ENCODE measurements around the gene EVL.
"Not testable (repeated sequence)": the region's sequence is repeated elsewhere in the genome, so short reads cannot be mapped to it uniquely, and the experiment has no call there.

EVL gene

GRCh38 chr14:100178691-100179090 is 113.5 kb downstream of the EVL start:
- Histone ChIP-seq H3K9ac (ENCODE audit: low read length in 2 of 2) (no peak overlapping the region), H3K36me3 (ENCODE audit: control insufficient read depth in 2 of 2, insufficient read depth in 2 of 2, low read length in 2 of 2) (no peaks in the 10 kb centered on the region), H3K9me3 (ENCODE audit: control insufficient read depth in 2 of 2, low read length in 2 of 2) (no peaks in the 10 kb centered on the region), H3K27me3 (ENCODE audit: control insufficient read depth in 1 of 2, insufficient read depth in 2 of 2, low read length in 2 of 2) (no peaks in the 10 kb centered on the region), H3K4me3 (ENCODE audit: low read length in 2 of 2) (no peak overlapping the region), H3K4me1 (ENCODE audit: control insufficient read depth, insufficient read depth, low read length) (no peaks in the 10 kb centered on the region), H3K27ac (ENCODE audit: low read length) (no peak overlapping the region)

DNA sequence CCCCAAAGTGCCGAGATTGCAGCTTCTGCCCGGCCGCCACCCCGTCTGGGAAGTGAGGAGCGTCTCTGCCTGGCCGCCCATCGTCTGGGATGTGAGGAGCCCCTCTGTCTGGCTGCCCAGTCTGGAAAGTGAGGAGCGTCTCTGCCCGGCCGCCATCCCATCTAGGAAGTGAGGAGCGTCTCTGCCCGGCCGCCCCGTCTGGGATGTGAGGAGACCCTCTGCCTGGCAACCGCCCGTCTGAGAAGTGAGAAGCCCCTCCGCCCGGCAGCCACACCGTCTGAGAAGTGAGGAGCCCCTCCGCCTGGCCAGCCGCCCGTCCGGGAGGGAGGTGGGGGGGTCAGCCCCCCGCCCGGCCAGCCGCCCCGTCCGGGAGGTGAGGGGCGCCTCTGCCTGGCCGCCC is 115.4 kb downstream of the EVL start:
- not testable (repeated sequence) for H3K36me3 ChIP-seq (ENCODE audit: control insufficient read depth in 2 of 2, insufficient read depth in 2 of 2, low read length in 2 of 2); H3K9me3 ChIP-seq (ENCODE audit: control insufficient read depth in 2 of 2, low read length in 2 of 2); H3K4me3 ChIP-seq (ENCODE audit: low read length in 2 of 2); H3K4me1 ChIP-seq (ENCODE audit: control insufficient read depth, insufficient read depth, low read length); H3K27me3 ChIP-seq (ENCODE audit: control insufficient read depth in 1 of 2, insufficient read depth in 2 of 2, low read length in 2 of 2); H3K9ac ChIP-seq (ENCODE audit: low read length in 2 of 2); H3K27ac ChIP-seq (ENCODE audit: low read length)

DNA sequence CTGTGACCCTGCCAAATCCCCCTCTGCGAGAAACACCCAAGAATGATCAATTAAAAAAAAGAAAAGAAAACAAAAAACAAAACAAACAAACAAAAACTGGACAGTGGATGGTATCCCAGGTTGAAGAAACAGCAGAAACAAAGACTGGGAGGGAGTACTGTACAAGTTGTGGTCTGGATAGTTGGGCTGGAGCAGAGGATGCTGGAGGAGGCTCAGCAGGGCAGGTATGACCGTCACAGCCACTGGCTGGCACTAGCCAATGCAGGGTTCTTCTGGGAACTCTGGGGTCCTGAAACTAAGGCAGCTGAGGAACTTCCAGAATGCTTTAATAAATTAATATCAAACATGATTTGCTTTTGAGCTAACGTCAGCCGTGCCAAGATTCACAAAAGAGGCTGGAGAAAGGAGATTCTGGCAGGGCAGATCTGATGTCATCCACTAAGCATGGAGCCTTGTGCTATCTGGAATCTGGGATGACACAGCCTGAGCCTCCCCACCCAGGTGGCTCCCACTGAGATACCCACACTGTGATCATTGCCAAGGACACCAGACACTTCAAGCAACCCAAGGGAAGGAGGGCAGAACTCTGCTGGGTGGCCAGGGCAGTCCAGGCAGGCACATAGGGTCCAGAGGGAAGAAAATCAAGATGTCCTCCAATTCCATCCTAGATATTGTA is 116.8 kb downstream of the EVL start:
- H3K36me3 ChIP-seq (ENCODE audit: control insufficient read depth in 2 of 2, insufficient read depth in 2 of 2, low read length in 2 of 2); H3K4me3 ChIP-seq (ENCODE audit: low read length in 2 of 2); H3K27me3 ChIP-seq (ENCODE audit: control insufficient read depth in 1 of 2, insufficient read depth in 2 of 2, low read length in 2 of 2); H3K9ac ChIP-seq (ENCODE audit: low read length in 2 of 2); H3K4me1 ChIP-seq (ENCODE audit: control insufficient read depth, insufficient read depth, low read length); H3K27ac ChIP-seq (ENCODE audit: low read length); H3K9me3 ChIP-seq (ENCODE audit: control insufficient read depth in 2 of 2, low read length in 2 of 2): not testable (repeated sequence)

GRCh38 chr14:100187247-100187833 is 122.1 kb downstream of the EVL start:
- H3K9me3 ChIP-seq (ENCODE audit: control insufficient read depth in 2 of 2, low read length in 2 of 2) = no peaks in the 10 kb centered on the region
- no peak overlapping the region for H3K27ac ChIP-seq (ENCODE audit: low read length)
- H3K27me3 ChIP-seq (ENCODE audit: control insufficient read depth in 1 of 2, insufficient read depth in 2 of 2, low read length in 2 of 2) = no peaks in the 10 kb centered on the region
- peaks cover 3% of the 10 kb centered on the region for H3K4me1 ChIP-seq (ENCODE audit: control insufficient read depth, insufficient read depth, low read length)
- H3K4me3 ChIP-seq (ENCODE audit: low read length in 2 of 2) = no peak overlapping the region
- H3K9ac ChIP-seq (ENCODE audit: low read length in 2 of 2) = no peak overlapping the region
- H3K36me3 ChIP-seq (ENCODE audit: control insufficient read depth in 2 of 2, insufficient read depth in 2 of 2, low read length in 2 of 2) = no peaks in the 10 kb centered on the region

DNA sequence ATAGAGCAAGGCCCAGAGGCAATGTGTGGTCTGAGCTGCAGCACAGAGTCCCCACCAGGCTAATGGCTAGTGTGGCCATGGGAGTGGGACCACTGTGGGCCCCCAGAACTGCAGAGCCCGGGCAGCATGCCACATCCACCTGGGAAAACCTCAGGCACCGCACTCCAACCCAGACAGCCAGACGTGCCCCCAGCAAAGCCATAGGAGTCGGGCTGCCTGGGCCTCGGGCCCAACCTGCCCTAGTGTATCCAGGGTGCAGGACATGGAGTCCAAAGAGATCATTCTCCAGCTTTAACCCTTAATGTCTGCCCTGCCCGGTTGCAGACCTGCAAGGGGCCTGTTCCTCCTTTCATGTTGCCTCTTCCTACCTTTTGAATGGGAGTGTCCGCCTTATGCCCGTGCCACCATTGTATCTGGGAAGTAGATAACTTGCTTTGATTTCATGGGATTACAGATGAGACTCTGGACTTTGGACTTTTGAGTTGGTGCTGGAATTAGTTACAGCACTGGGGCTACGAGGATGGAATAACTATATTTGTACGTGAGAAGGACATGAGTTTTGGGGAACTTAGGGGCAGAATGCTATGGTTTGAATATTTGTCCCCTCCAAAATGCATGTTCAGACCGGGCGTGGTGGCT is 123.3 kb downstream of the EVL start:
- Histone ChIP-seq H3K4me3 (ENCODE audit: low read length in 2 of 2) (no peak overlapping the region), H3K27me3 (ENCODE audit: control insufficient read depth in 1 of 2, insufficient read depth in 2 of 2, low read length in 2 of 2) (no peaks in the 10 kb centered on the region), H3K27ac (ENCODE audit: low read length) (no peak overlapping the region), H3K4me1 (ENCODE audit: control insufficient read depth, insufficient read depth, low read length) (peaks cover 13% of the 10 kb centered on the region), H3K9ac (ENCODE audit: low read length in 2 of 2) (no peak overlapping the region), H3K36me3 (ENCODE audit: control insufficient read depth in 2 of 2, insufficient read depth in 2 of 2, low read length in 2 of 2) (no peaks in the 10 kb centered on the region), H3K9me3 (ENCODE audit: control insufficient read depth in 2 of 2, low read length in 2 of 2) (no peaks in the 10 kb centered on the region)

DNA sequence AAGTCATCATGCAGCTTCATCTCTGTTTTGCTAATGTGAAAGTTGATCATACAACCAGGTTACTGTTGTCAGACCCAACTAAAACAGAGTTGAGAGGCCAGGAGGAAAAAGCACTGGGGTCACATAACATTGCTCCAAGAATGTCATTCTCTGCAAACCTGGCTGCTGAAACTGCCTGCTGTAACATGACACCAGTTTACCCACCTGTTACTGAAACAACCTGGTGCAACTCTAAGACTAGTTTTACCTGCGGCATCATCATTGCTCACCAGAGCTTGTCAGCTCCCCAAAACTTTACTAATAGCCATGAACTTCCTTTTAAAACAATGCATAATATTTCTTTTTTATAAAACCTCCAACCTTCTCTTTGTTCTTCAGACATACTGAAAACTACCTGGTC is 124.9 kb downstream of the EVL start:
- peaks cover 13% of the 10 kb centered on the region for H3K4me1 ChIP-seq (ENCODE audit: control insufficient read depth, insufficient read depth, low read length)
- H3K9me3 ChIP-seq (ENCODE audit: control insufficient read depth in 2 of 2, low read length in 2 of 2) = no peaks in the 10 kb centered on the region
- no peak overlapping the region for H3K27ac ChIP-seq (ENCODE audit: low read length)
- no peak overlapping the region for H3K9ac ChIP-seq (ENCODE audit: low read length in 2 of 2)
- H3K4me3 ChIP-seq (ENCODE audit: low read length in 2 of 2) = no peak overlapping the region
- no peaks in the 10 kb centered on the region for H3K36me3 ChIP-seq (ENCODE audit: control insufficient read depth in 2 of 2, insufficient read depth in 2 of 2, low read length in 2 of 2)
- H3K27me3 ChIP-seq (ENCODE audit: control insufficient read depth in 1 of 2, insufficient read depth in 2 of 2, low read length in 2 of 2) = no peaks in the 10 kb centered on the region

GRCh38 chr14:100191584-100192249 is 126.5 kb downstream of the EVL start:
- no peaks in the 10 kb centered on the region for H3K36me3 ChIP-seq (ENCODE audit: control insufficient read depth in 2 of 2, insufficient read depth in 2 of 2, low read length in 2 of 2)
- H3K9ac ChIP-seq (ENCODE audit: low read length in 2 of 2) = peak overlapping the region; percentile 91 to 93
- H3K9me3 ChIP-seq (ENCODE audit: control insufficient read depth in 2 of 2, low read length in 2 of 2) = no peaks in the 10 kb centered on the region
- no peaks in the 10 kb centered on the region for H3K27me3 ChIP-seq (ENCODE audit: control insufficient read depth in 1 of 2, insufficient read depth in 2 of 2, low read length in 2 of 2)
- H3K27ac ChIP-seq (ENCODE audit: low read length) = no peak overlapping the region
- H3K4me3 ChIP-seq (ENCODE audit: low read length in 2 of 2) = no peak overlapping the region
- H3K4me1 ChIP-seq (ENCODE audit: control insufficient read depth, insufficient read depth, low read length) = peaks cover 13% of the 10 kb centered on the region

GRCh38 chr14:100192250-100192671 is 127.0 kb downstream of the EVL start:
- H3K27ac ChIP-seq (ENCODE audit: low read length) = peak overlapping the region; percentile 91
- peak overlapping the region; percentile 73 to 77 for H3K4me3 ChIP-seq (ENCODE audit: low read length in 2 of 2)
- peaks cover 13% of the 10 kb centered on the region for H3K4me1 ChIP-seq (ENCODE audit: control insufficient read depth, insufficient read depth, low read length)
- H3K9me3 ChIP-seq (ENCODE audit: control insufficient read depth in 2 of 2, low read length in 2 of 2) = no peaks in the 10 kb centered on the region
- peak overlapping the region; percentile 91 to 93 for H3K9ac ChIP-seq (ENCODE audit: low read length in 2 of 2)
- no peaks in the 10 kb centered on the region for H3K36me3 ChIP-seq (ENCODE audit: control insufficient read depth in 2 of 2, insufficient read depth in 2 of 2, low read length in 2 of 2)
- no peaks in the 10 kb centered on the region for H3K27me3 ChIP-seq (ENCODE audit: control insufficient read depth in 1 of 2, insufficient read depth in 2 of 2, low read length in 2 of 2)

GRCh38 chr14:100192672-100193416 is 127.6 kb downstream of the EVL start:
- Histone ChIP-seq H3K4me1 (ENCODE audit: control insufficient read depth, insufficient read depth, low read length) (peaks cover 13% of the 10 kb centered on the region), H3K4me3 (ENCODE audit: low read length in 2 of 2) (peak overlapping the region; percentile 73 to 77), H3K27ac (ENCODE audit: low read length) (peak overlapping the region; percentile 91), H3K9ac (ENCODE audit: low read length in 2 of 2) (peak overlapping the region; percentile 91 to 93), H3K27me3 (ENCODE audit: control insufficient read depth in 1 of 2, insufficient read depth in 2 of 2, low read length in 2 of 2) (no peaks in the 10 kb centered on the region), H3K9me3 (ENCODE audit: control insufficient read depth in 2 of 2, low read length in 2 of 2) (no peaks in the 10 kb centered on the region), H3K36me3 (ENCODE audit: control insufficient read depth in 2 of 2, insufficient read depth in 2 of 2, low read length in 2 of 2) (no peaks in the 10 kb centered on the region)

All from stomach smooth muscle (tissue), 2 donors.